ENCODE measurements around the gene CAPNS1. TPM values are rescaled to one million over a fixed set of nuclear protein-coding genes. Genes with fewer than 3 reads are reported as not detected.

Gene CAPNS1
- total and polyA plus RNA-seq, 2 of the 4 experiments (the other 2 are of a cell fraction), result 436 to 988 TPM

- no peak overlapping the region for H4K8ac ChIP-seq (ENCODE audit: low read depth in 2 of 2, low read length in 2 of 2)
- ChIA-PET CTCF (no interaction called here), POLR2A (ENCODE audit: unreplicated experiment) (no interaction called here)
- no peak overlapping the region for H3K4me2 ChIP-seq (ENCODE audit: low read depth, low read length)
- H3K23ac ChIP-seq (ENCODE audit: low read depth, low read length), result no peak overlapping the region
- no peak overlapping the region for H4K91ac ChIP-seq (ENCODE audit: insufficient read depth, low read depth, low read length)
- no peak overlapping the region for H4K5ac ChIP-seq (ENCODE audit: low read depth, low read length)
- H3K4me3 ChIP-seq (ENCODE audit: insufficient read depth, low read depth, low read length), result no peak overlapping the region
- H2BK15ac ChIP-seq (ENCODE audit: low read depth, low read length), result no peak overlapping the region
- no peak overlapping the region for H3K56ac ChIP-seq (ENCODE audit: extremely low read depth, insufficient read depth, low read length)
- no peak overlapping the region for H3K27ac ChIP-seq (ENCODE audit: insufficient read depth, low read length)
- H2AK5ac ChIP-seq (ENCODE audit: low read depth, low read length), result no peak overlapping the region
- no peak overlapping the region for H2AFZ ChIP-seq (replicated peaks; ENCODE audit: low read length, poor library complexity)
- no peak overlapping the region for H3K4ac ChIP-seq (ENCODE audit: low read depth, low read length)
- peaks cover 0 to 2% of the 10 kb centered on the region in 2 experiments; a peak in 1 of 4 replicates for H3K79me1 ChIP-seq (ENCODE audit: low read depth in 1 of 2, low read length in 2 of 2)
- dilution Hi-C loops (cut with HindIII; ENCODE audit: low sequenced_read_pairs, unreplicated experiment) (no loop called here), in situ Hi-C loops (cut with MboI; ENCODE audit: low sequenced_read_pairs) (loop anchor here (5.0 kb wide), 1 partner anchor 47 kb away; no protein-coding TSS in a partner anchor), intact Hi-C loops (cut with micrococcal nuclease) (no loop called here)
- no peaks in the 10 kb centered on the region for H3K9me3 ChIP-seq (ENCODE audit: control insufficient read depth, insufficient read depth, low read length)
- H3K4me1 ChIP-seq (ENCODE audit: control insufficient read depth, insufficient read depth, low read length), result no peaks in the 10 kb centered on the region; the same call in 1 of the 2 replicates
- ATAC-seq (ENCODE audit: low read depth), result no peak
- no peak overlapping the region for H3K18ac ChIP-seq (ENCODE audit: low read depth, low read length)
- TF ChIP-seq CHD1 (IDR thresholded peaks at IDR 0.05; ENCODE audit: low read depth, low read length) (no peak), MXI1 (IDR thresholded peaks at IDR 0.05; ENCODE audit: borderline replicate concordance, low read depth, low read length) (no peak), BHLHE40 (IDR thresholded peaks at IDR 0.05; ENCODE audit: low read depth, low read length) (no peak), CEBPB (IDR thresholded peaks at IDR 0.05; ENCODE audit: low read depth, low read length) (no peak), ELK1 (IDR thresholded peaks at IDR 0.05; ENCODE audit: borderline replicate concordance, low read depth, low read length) (no peak), RCOR1 (IDR thresholded peaks at IDR 0.05; ENCODE audit: insufficient replicate concordance, low read length) (no peak), NFE2L2 (IDR thresholded peaks at IDR 0.05; ENCODE audit: low read depth, low read length) (no peak), RAD21 (IDR thresholded peaks at IDR 0.05; ENCODE audit: low read length) (no peak), POLR2A (IDR thresholded peaks at IDR 0.05; ENCODE audit: low read depth, low read length) (no peak), RFX5 (IDR thresholded peaks at IDR 0.05; ENCODE audit: low read depth, low read length) (no peak), SMC3 (IDR thresholded peaks at IDR 0.05; ENCODE audit: low read depth, low read length) (no peak), MAFK (IDR thresholded peaks at IDR 0.05; ENCODE audit: low read depth, low read length) (no peak), USF2 (IDR thresholded peaks at IDR 0.05; ENCODE audit: low read depth, low read length) (no peak), FOS (IDR thresholded peaks at IDR 0.05; ENCODE audit: low read depth, low read length) (no peak), MAZ (IDR thresholded peaks at IDR 0.05; ENCODE audit: borderline replicate concordance, low read depth, low read length) (no peak)
- TF ChIP-seq, protein P1, sequence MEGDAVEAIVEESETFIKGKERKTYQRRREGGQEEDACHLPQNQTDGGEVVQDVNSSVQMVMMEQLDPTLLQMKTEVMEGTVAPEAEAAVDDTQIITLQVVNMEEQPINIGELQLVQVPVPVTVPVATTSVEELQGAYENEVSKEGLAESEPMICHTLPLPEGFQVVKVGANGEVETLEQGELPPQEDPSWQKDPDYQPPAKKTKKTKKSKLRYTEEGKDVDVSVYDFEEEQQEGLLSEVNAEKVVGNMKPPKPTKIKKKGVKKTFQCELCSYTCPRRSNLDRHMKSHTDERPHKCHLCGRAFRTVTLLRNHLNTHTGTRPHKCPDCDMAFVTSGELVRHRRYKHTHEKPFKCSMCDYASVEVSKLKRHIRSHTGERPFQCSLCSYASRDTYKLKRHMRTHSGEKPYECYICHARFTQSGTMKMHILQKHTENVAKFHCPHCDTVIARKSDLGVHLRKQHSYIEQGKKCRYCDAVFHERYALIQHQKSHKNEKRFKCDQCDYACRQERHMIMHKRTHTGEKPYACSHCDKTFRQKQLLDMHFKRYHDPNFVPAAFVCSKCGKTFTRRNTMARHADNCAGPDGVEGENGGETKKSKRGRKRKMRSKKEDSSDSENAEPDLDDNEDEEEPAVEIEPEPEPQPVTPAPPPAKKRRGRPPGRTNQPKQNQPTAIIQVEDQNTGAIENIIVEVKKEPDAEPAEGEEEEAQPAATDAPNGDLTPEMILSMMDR (conservative IDR thresholded peaks at IDR 0.05; ENCODE audit: low read depth, low read length), result no peak
- no peak overlapping the region for H2BK120ac ChIP-seq (ENCODE audit: low read depth, low read length)
- peaks cover 26% of the 10 kb centered on the region for H3K36me3 ChIP-seq (ENCODE audit: control insufficient read depth, insufficient read depth, low read length)
- no peak overlapping the region for H3K14ac ChIP-seq (replicated peaks; ENCODE audit: low read depth, low read length)
- WGBS, 2 experiments (ENCODE audit: extremely low coverage in 2 of 2, insufficient read length in 1 of 2), result 98% methylated on average over 8 of the region's 9 CpGs; no CpG with 5 or more reads in 1 of the 2 experiments
- BruUV-seq (replicated peaks), result no TSS peak
- H2AK9ac ChIP-seq (replicated peaks; ENCODE audit: low read depth, low read length, poor library complexity), result no peak overlapping the region
- no peaks in the 10 kb centered on the region for H4K20me1 ChIP-seq (ENCODE audit: insufficient read depth, low read length)
- no peak overlapping the region for H3K9ac ChIP-seq (ENCODE audit: low read depth, low read length)
- no peak for DNase-seq
- no peak overlapping the region for H2BK5ac ChIP-seq (ENCODE audit: low read depth, low read length, poor library complexity, severe bottlenecking)
- no peaks in the 10 kb centered on the region for H3K9me1 ChIP-seq (ENCODE audit: insufficient read depth, low read length)
- H3K27me3 ChIP-seq (ENCODE audit: control insufficient read depth, insufficient read depth, low read length), result no peaks in the 10 kb centered on the region
- H2BK20ac ChIP-seq (ENCODE audit: low read depth, low read length), result no peak overlapping the region
Observed at GRCh38 chr19:36125557-36125956, 14.3 kb upstream of the CAPNS1 start.
